ENCODE measurements around the gene TEKT1.
"Not testable (repeated sequence)": the region's sequence is repeated elsewhere in the genome, so short reads cannot be mapped to it uniquely, and the experiment has no call there.

TEKT1 gene
- 0 reads per million in 2 donors for total RNA-seq

GRCh38 chr17:6831661-6832263, at the start of gene TEKT1:
TEKT1 (minus strand) TSS chr17:6831729; CDS start chr17:6830376, 1,353 bp downstream.
- no peak for DNase-seq

GRCh38 chr17:6879221-6879975, 47.9 kb upstream of the TEKT1 start:
- DNase-seq: not testable (repeated sequence)

GRCh38 chr17:6875276-6875675, 43.7 kb upstream of the TEKT1 start:
- DNase-seq: not testable (repeated sequence)

- no peak for DNase-seq
These were observed 41.4 kb upstream of the TEKT1 start for GRCh38 chr17:6872936-6873335.

GRCh38 chr17:6870841-6871240, 39.3 kb upstream of the TEKT1 start:
- DNase-seq: no peak

GRCh38 chr17:6868582-6868981, 37.1 kb upstream of the TEKT1 start:
- DNase-seq: no peak

GRCh38 chr17:6867849-6868248, 36.3 kb upstream of the TEKT1 start:
- DNase-seq: no peak

GRCh38 chr17:6862825-6863224, 31.3 kb upstream of the TEKT1 start:
- no peak for DNase-seq

GRCh38 chr17:6862122-6862521, 30.6 kb upstream of the TEKT1 start:
- DNase-seq: no peak

- DNase-seq: no peak
These were observed 26.4 kb upstream of the TEKT1 start for GRCh38 chr17:6857904-6858303.

- no peak for DNase-seq
These were observed 25.8 kb upstream of the TEKT1 start for GRCh38 chr17:6857336-6857735.

GRCh38 chr17:6856051-6856450, 24.5 kb upstream of the TEKT1 start:
- no peak for DNase-seq

GRCh38 chr17:6853764-6854442, 22.4 kb upstream of the TEKT1 start:
- DNase-seq: no peak

GRCh38 chr17:6848545-6849179, 17.1 kb upstream of the TEKT1 start:
- DNase-seq: not testable (repeated sequence)

- DNase-seq: not testable (repeated sequence)
These were observed 14.6 kb upstream of the TEKT1 start for GRCh38 chr17:6846138-6846537.

- DNase-seq: not testable (repeated sequence)
These were observed 12.9 kb upstream of the TEKT1 start for GRCh38 chr17:6844406-6844805.

GRCh38 chr17:6843241-6843880, 11.8 kb upstream of the TEKT1 start:
- DNase-seq: no peak

GRCh38 chr17:6841769-6842168, 10.2 kb upstream of the TEKT1 start:
- DNase-seq: not testable (repeated sequence)

GRCh38 chr17:6830383-6830986, 1.0 kb downstream of the TEKT1 start:
- DNase-seq: no peak

GRCh38 chr17:6823011-6823442, 8.5 kb downstream of the TEKT1 start:
- no peak for DNase-seq

- no peak for DNase-seq
These were observed 12.6 kb downstream of the TEKT1 start for GRCh38 chr17:6818938-6819337.

GRCh38 chr17:6816368-6816767, 15.2 kb downstream of the TEKT1 start:
- not testable (repeated sequence) for DNase-seq
